ENCODE results near the gene TRMO. TPM values are rescaled to one million over a fixed set of nuclear protein-coding genes. Genes with fewer than 3 reads are reported as not detected.
A peak's percentile ranks its signal among the peaks of the same experiment; 100 is the strongest.

Gene TRMO
- total RNA-seq, 2 donors from 2014 or later: 44.8 to 45.2 TPM

DNA sequence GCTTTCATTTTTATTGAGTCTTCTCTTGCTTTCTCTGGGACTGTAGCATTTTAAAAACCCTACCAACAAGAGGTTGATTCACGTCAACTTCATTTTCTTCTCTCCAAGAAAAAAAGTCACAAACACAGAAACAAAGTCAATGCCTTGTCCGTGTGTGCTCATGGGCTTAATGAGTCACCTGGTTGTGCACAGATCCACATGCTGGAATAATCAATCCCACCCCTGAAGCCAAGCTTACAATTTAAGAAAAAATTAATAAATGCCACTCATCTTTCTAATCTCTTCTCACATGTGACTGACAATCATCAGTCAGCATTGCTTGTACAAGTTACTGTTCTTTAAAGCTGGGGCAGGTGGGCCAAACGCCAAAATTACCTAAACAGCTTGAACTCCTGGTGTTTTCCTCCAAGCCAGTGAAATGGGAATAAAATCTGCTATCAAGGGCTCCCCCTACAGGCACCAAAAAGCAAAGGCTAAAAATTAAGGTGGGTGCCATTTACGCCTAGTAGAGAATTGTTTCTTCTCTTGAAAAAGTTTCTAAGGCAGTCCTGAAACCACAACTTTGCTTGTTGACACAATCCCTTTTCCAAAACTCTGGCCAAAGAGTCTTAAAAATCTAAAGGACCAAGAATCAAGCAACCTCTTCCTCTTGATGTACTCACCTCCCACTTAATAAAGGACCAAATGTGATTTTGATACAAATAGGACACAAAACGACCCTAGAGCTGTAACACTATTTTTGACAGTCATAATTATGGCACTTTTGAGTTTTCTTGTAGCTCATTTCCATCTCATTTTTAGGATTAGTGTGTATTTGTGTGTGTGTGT lies 21.3 kb downstream of the TRMO start:
- Histone ChIP-seq H3K27ac (no peak overlapping the region), H3K9me3 (no peaks in the 10 kb centered on the region), H3K4me1 (replicated peaks) (no peaks in the 10 kb centered on the region), H3K4me3 (no peak overlapping the region), H3K36me3 (no peaks in the 10 kb centered on the region), H3K27me3 (replicated peaks; ENCODE audit: insufficient read depth) (no peaks in the 10 kb centered on the region)
- intact Hi-C loops (cut with DNase I): loop anchor here (2.0 kb wide), 1 partner anchor 194 kb away; no protein-coding TSS in a partner anchor
- no peak for DNase-seq (ENCODE audit: low spot score)
- TF ChIP-seq POLR2A (IDR thresholded peaks at IDR 0.05) (no peak), POLR2AphosphoS5 (IDR thresholded peaks at IDR 0.05) (no peak)
- TF ChIP-seq, protein P1, sequence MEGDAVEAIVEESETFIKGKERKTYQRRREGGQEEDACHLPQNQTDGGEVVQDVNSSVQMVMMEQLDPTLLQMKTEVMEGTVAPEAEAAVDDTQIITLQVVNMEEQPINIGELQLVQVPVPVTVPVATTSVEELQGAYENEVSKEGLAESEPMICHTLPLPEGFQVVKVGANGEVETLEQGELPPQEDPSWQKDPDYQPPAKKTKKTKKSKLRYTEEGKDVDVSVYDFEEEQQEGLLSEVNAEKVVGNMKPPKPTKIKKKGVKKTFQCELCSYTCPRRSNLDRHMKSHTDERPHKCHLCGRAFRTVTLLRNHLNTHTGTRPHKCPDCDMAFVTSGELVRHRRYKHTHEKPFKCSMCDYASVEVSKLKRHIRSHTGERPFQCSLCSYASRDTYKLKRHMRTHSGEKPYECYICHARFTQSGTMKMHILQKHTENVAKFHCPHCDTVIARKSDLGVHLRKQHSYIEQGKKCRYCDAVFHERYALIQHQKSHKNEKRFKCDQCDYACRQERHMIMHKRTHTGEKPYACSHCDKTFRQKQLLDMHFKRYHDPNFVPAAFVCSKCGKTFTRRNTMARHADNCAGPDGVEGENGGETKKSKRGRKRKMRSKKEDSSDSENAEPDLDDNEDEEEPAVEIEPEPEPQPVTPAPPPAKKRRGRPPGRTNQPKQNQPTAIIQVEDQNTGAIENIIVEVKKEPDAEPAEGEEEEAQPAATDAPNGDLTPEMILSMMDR (IDR thresholded peaks at IDR 0.05): peak; percentile 22 to 67 (median 51)
- 51% methylated on average over 5 of the region's 5 CpGs for WGBS

DNA sequence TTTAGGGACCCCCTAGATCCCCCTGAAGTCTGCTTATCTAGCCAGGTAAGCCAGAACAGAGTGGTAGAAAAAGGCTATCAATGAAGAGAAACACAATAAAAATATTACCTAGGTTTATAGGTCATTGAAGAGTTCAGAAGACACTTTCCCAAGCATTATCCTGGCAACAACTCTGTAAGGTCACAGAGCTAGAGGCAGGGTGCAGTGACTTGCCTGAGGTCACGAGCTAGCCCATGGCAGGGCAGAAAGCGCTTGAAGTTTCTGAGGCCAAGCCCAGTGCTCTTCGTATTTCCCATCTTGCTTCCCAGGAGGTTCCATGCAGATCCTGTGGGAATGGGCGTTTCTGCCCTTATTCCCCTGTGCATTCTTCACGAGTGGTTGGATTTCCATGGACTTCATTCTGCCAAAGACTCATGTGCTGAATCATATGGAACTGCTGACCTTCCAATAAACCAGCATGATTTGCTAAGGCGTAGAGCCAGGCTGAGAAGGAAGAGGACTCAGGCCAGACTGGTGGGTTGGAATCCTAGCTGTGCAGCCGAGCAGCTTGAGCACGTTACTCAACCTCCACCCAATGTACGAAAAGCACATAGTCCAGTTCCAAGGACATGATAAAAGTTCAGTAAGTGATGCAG lies 22.1 kb downstream of the TRMO start:
- DNase-seq (ENCODE audit: low spot score): no peak
- no peaks in the 10 kb centered on the region for H3K36me3 ChIP-seq
- no peaks in the 10 kb centered on the region for H3K4me1 ChIP-seq (replicated peaks)
- H3K4me3 ChIP-seq: no peak overlapping the region
- H3K27ac ChIP-seq: no peak overlapping the region
- intact Hi-C loops (cut with DNase I): loop anchor here (2.0 kb wide), 1 partner anchor 193 kb away; no protein-coding TSS in a partner anchor
- no peaks in the 10 kb centered on the region for H3K27me3 ChIP-seq (replicated peaks; ENCODE audit: insufficient read depth)
- 85% methylated on average over 9 of the region's 9 CpGs for WGBS
- H3K9me3 ChIP-seq: no peaks in the 10 kb centered on the region
- TF ChIP-seq POLR2AphosphoS5 (IDR thresholded peaks at IDR 0.05): no peak
- TF ChIP-seq POLR2A (IDR thresholded peaks at IDR 0.05): no peak
- TF ChIP-seq, protein P1 (IDR thresholded peaks at IDR 0.05): no peak

DNA sequence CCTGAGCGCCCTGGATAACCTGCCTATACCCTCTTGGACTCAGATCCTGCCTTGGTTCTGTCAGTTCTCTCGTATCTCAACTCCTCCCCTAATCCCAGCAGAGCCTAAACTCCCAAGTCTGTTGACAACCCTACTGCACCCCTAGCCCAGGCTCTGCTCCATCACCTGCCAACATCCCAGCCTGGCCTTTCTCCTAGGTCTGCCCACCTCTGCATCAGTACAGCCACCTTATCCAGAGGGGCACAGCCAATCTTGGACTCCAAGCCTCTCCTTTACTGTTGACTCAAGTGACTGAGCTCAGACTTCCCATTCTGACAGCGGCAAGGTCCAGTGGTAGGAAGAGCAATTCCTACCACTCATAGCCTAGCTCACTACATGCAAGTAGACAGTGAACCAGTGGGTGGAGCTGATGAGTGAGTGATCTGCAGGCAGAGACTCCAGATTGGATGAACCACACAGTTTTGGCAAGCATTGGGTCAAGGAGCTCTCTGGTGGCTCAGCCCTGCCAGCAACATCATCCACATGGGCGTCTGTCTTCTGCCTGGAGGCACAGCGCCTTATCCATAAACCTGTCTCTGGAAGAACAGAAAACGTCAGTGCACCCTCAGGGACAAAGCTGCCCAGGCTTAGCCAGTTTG lies 26.5 kb downstream of the TRMO start:
- H3K9me3 ChIP-seq: no peaks in the 10 kb centered on the region
- no peak overlapping the region for H3K27ac ChIP-seq
- WGBS: 61% methylated on average over 6 of the region's 6 CpGs
- intact Hi-C loops (cut with DNase I): no loop called here
- no peak for DNase-seq (ENCODE audit: low spot score)
- TF ChIP-seq POLR2AphosphoS5 (IDR thresholded peaks at IDR 0.05) (no peak), POLR2A (IDR thresholded peaks at IDR 0.05) (no peak)
- TF ChIP-seq, protein P1 (IDR thresholded peaks at IDR 0.05): no peak
- no peak overlapping the region for H3K4me3 ChIP-seq
- no peaks in the 10 kb centered on the region for H3K36me3 ChIP-seq
- no peaks in the 10 kb centered on the region for H3K4me1 ChIP-seq (replicated peaks)
- H3K27me3 ChIP-seq (replicated peaks; ENCODE audit: insufficient read depth): no peaks in the 10 kb centered on the region

DNA sequence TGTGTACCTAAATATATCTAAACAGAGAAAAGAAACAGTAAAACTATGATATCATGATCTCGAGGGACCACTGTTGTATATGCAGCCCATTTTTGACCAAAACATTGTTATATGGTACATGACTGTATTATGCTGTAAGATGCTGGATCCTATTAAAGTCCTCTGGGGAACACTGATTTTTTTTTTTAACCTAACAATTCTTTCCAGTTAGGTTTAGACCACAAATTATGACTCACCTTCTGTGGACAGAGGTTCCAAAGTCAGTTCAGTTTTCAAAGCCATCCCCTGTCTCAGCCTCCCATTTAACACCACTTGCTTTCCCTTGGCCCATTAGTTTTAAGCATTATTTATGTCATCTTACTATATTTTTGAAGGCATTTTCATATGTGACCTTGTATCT lies 27.1 kb downstream of the TRMO start:
- WGBS: 94% methylated on average over 1 of the region's 1 CpG
- Histone ChIP-seq H3K4me3 (no peak overlapping the region), H3K4me1 (replicated peaks) (no peaks in the 10 kb centered on the region), H3K27ac (no peak overlapping the region), H3K9me3 (no peaks in the 10 kb centered on the region), H3K36me3 (no peaks in the 10 kb centered on the region), H3K27me3 (replicated peaks; ENCODE audit: insufficient read depth) (no peaks in the 10 kb centered on the region)
- intact Hi-C loops (cut with DNase I): no loop called here
- TF ChIP-seq POLR2A (IDR thresholded peaks at IDR 0.05) (no peak), POLR2AphosphoS5 (IDR thresholded peaks at IDR 0.05) (no peak)
- TF ChIP-seq, protein P1 (IDR thresholded peaks at IDR 0.05): no peak
- DNase-seq (ENCODE audit: low spot score): no peak
